ENCODE data around the gene ANKRD60. TPM values are rescaled to one million over a fixed set of nuclear protein-coding genes. Genes with fewer than 3 reads are reported as not detected.

Gene ANKRD60
- total RNA-seq, 2 experiments from 2014 or later = not detected

- Histone ChIP-seq H3K27ac (ENCODE audit: low read depth, low read length, poor library complexity, severe bottlenecking) (no peak overlapping the region), H3K4me1 (ENCODE audit: insufficient read depth, low read length, poor library complexity, severe bottlenecking) (no peaks in the 10 kb centered on the region), H3K36me3 (ENCODE audit: insufficient read depth, low read length) (no peaks in the 10 kb centered on the region), H3K79me2 (ENCODE audit: insufficient read depth, low read depth, low read length) (no peaks in the 10 kb centered on the region), H2AFZ (ENCODE audit: low read length) (no peak overlapping the region), H3K4me2 (ENCODE audit: low read length) (no peak overlapping the region), H3K9me2 (ENCODE audit: insufficient read depth, low read length) (no peaks in the 10 kb centered on the region), H3K9me3 (ENCODE audit: low read length) (no peaks in the 10 kb centered on the region), H4K20me1 (ENCODE audit: insufficient read depth, low read length) (no peaks in the 10 kb centered on the region), H3K4me3 (ENCODE audit: low read depth, low read length, poor library complexity, severe bottlenecking) (no peak overlapping the region)
- intact Hi-C loops (cut with micrococcal nuclease; ENCODE audit: unreplicated experiment) = loop anchor here (5.0 to 10.0 kb wide), 2 partner anchors 150 to 602 kb away; partner anchors contain the start of gene VAPB
- TF ChIP-seq CTCF (conservative IDR thresholded peaks at IDR 0.05; ENCODE audit: low read length) (no peak), EZH2phosphoT487 (IDR thresholded peaks at IDR 0.05; ENCODE audit: borderline replicate concordance, low read depth, low read length) (no peak)
- ChIA-PET CTCF (ENCODE audit: unreplicated experiment) (no interaction called here), POLR2A (no interaction called here)
- no TSS peak for BruUV-seq (replicated peaks)
- no peak for DNase-seq (ENCODE audit: low spot score)
Measured at GRCh38 chr20:58235010-58235409, 6.6 kb upstream of the ANKRD60 start.

GRCh38 chr20:58233881-58234528 is 5.6 kb upstream of the ANKRD60 start:
- no peaks in the 10 kb centered on the region for H4K20me1 ChIP-seq (ENCODE audit: insufficient read depth, low read length)
- no peak overlapping the region for H2AFZ ChIP-seq (ENCODE audit: low read length)
- TF ChIP-seq EZH2phosphoT487 (IDR thresholded peaks at IDR 0.05; ENCODE audit: borderline replicate concordance, low read depth, low read length) (no peak), CTCF (conservative IDR thresholded peaks at IDR 0.05; ENCODE audit: low read length) (peak; percentile 91)
- POLR2A ChIA-PET = interaction anchor here (0.7 to 1.1 kb wide), 2 partner anchors 219 to 641 kb away, joined by 3 read pairs; no protein-coding TSS in a partner anchor
- no peak overlapping the region for H3K4me2 ChIP-seq (ENCODE audit: low read length)
- H3K9me2 ChIP-seq (ENCODE audit: insufficient read depth, low read length) = no peaks in the 10 kb centered on the region
- no peaks in the 10 kb centered on the region for H3K79me2 ChIP-seq (ENCODE audit: insufficient read depth, low read depth, low read length)
- peak; percentile 28 for DNase-seq (ENCODE audit: low spot score)
- CTCF ChIA-PET (ENCODE audit: unreplicated experiment) = no interaction called here
- H3K27ac ChIP-seq (ENCODE audit: low read depth, low read length, poor library complexity, severe bottlenecking) = no peak overlapping the region
- H3K4me3 ChIP-seq (ENCODE audit: low read depth, low read length, poor library complexity, severe bottlenecking) = no peak overlapping the region
- intact Hi-C loops (cut with micrococcal nuclease; ENCODE audit: unreplicated experiment) = loop anchor here (10.0 kb wide), 1 partner anchor 151 kb away; the partner anchor contains the start of gene VAPB
- H3K9me3 ChIP-seq (ENCODE audit: low read length) = no peaks in the 10 kb centered on the region
- BruUV-seq (replicated peaks) = no TSS peak
- H3K36me3 ChIP-seq (ENCODE audit: insufficient read depth, low read length) = no peaks in the 10 kb centered on the region
- no peaks in the 10 kb centered on the region for H3K4me1 ChIP-seq (ENCODE audit: insufficient read depth, low read length, poor library complexity, severe bottlenecking)

GRCh38 chr20:58233393-58233792 is 4.9 kb upstream of the ANKRD60 start:
- DNase-seq (ENCODE audit: low spot score) = no peak
- CTCF ChIA-PET (ENCODE audit: unreplicated experiment) = interaction anchor here (0.6 kb wide), 1 partner anchor 27 kb away, joined by 3 read pairs; no protein-coding TSS in a partner anchor
- Histone ChIP-seq H3K9me2 (ENCODE audit: insufficient read depth, low read length) (no peaks in the 10 kb centered on the region), H3K4me3 (ENCODE audit: low read depth, low read length, poor library complexity, severe bottlenecking) (no peak overlapping the region), H3K36me3 (ENCODE audit: insufficient read depth, low read length) (no peaks in the 10 kb centered on the region), H3K4me2 (ENCODE audit: low read length) (no peak overlapping the region), H3K9me3 (ENCODE audit: low read length) (no peaks in the 10 kb centered on the region), H3K79me2 (ENCODE audit: insufficient read depth, low read depth, low read length) (no peaks in the 10 kb centered on the region), H4K20me1 (ENCODE audit: insufficient read depth, low read length) (no peaks in the 10 kb centered on the region), H2AFZ (ENCODE audit: low read length) (no peak overlapping the region), H3K27ac (ENCODE audit: low read depth, low read length, poor library complexity, severe bottlenecking) (no peak overlapping the region), H3K4me1 (ENCODE audit: insufficient read depth, low read length, poor library complexity, severe bottlenecking) (no peaks in the 10 kb centered on the region)
- BruUV-seq (replicated peaks) = no TSS peak
- TF ChIP-seq EZH2phosphoT487 (IDR thresholded peaks at IDR 0.05; ENCODE audit: borderline replicate concordance, low read depth, low read length) = no peak
- no peak for TF ChIP-seq CTCF (conservative IDR thresholded peaks at IDR 0.05; ENCODE audit: low read length)
- POLR2A ChIA-PET = interaction anchor here (1.1 kb wide), 1 partner anchor 642 kb away, joined by 3 read pairs; no protein-coding TSS in a partner anchor
- intact Hi-C loops (cut with micrococcal nuclease; ENCODE audit: unreplicated experiment) = loop anchor here (10.0 kb wide), 1 partner anchor 151 kb away; the partner anchor contains the start of gene VAPB
